CD1c-positive myeloid dendritic cell (primary cell): ENCODE measurements around the gene DDX28.
"Not testable (repeated sequence)": the region's sequence is repeated elsewhere in the genome, so short reads cannot be mapped to it uniquely, and the experiment has no call there.

Source experiments
- DNase-seq: peaks from one replicate; pipeline ENCODE4 v3.0.0-alpha.2; 2016; ENCODE audit errors: extremely low spot score

Gene DDX28

GRCh38 chr16:67994040-67994408 is 29.0 kb downstream of the DDX28 start:
- not testable (repeated sequence) for DNase-seq

- DNase-seq: peak; percentile 90
Observed at GRCh38 chr16:67993207-67994039, 29.6 kb downstream of the DDX28 start.

- no peak for DNase-seq
Observed at GRCh38 chr16:67992661-67993206, 30.3 kb downstream of the DDX28 start.

GRCh38 chr16:67990018-67990386 is 33.0 kb downstream of the DDX28 start:
- DNase-seq: no peak

- no peak for DNase-seq
Observed at GRCh38 chr16:67989322-67990017, 33.6 kb downstream of the DDX28 start.

GRCh38 chr16:67988675-67989074 is 34.4 kb downstream of the DDX28 start:
- DNase-seq: no peak

- DNase-seq: no peak
Observed at GRCh38 chr16:67987460-67988160, 35.4 kb downstream of the DDX28 start.

GRCh38 chr16:67986949-67987348 is 36.1 kb downstream of the DDX28 start:
- no peak for DNase-seq

GRCh38 chr16:67982011-67982696 is 40.9 kb downstream of the DDX28 start:
- DNase-seq: no peak

GRCh38 chr16:67979955-67980678 is 42.9 kb downstream of the DDX28 start, which contains the start of gene DPEP3:
TSS of gene DPEP3 (minus strand) at chr16:67980499. CDS start at chr16:67980380, 119 bp downstream.
- DNase-seq: no peak

GRCh38 chr16:67977469-67978227 is 45.4 kb downstream of the DDX28 start:
- DNase-seq: no peak

GRCh38 chr16:67977005-67977404 is 46.0 kb downstream of the DDX28 start:
- DNase-seq: no peak

GRCh38 chr16:67976205-67976604 is 46.8 kb downstream of the DDX28 start:
- DNase-seq: no peak

- no peak for DNase-seq
Observed at GRCh38 chr16:67975321-67976105, 47.5 kb downstream of the DDX28 start.

GRCh38 chr16:67972285-67972684 is 50.7 kb downstream of the DDX28 start:
- DNase-seq: not testable (repeated sequence)

GRCh38 chr16:67971111-67971510 is 51.9 kb downstream of the DDX28 start:
- DNase-seq: no peak
